Measurements from ENCODE around the gene BCAS4.
"Not testable (repeated sequence)": the region's sequence is repeated elsewhere in the genome, so short reads cannot be mapped to it uniquely, and the experiment has no call there.

BCAS4 gene

DNA sequence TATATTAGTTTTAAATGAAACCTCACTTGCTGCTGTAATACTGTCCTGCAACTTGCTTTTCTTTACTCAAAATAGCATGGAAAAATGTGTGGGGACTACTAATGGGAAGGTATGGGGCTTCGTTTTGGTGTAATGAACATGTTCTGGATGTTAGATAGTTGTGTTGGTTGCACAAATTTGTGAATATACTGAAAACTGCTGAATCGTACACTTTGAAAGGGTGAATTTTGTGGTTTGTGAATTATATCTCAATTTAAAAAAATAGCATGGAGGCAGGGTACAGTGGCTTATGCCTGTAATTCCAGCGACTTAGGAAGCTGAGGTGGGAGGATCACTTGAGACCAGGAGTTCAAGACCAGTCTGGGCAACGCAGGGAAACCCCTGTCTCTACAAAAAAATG lies 2.3 kb downstream of the BCAS4 start:
- intact Hi-C loops (cut with DNase I; ENCODE audit: low total_unique reads), result no loop called here
- Histone ChIP-seq H3K27ac (no peak overlapping the region), H3K4me1 (peaks cover 0 to 18% (median 12%) of the 10 kb centered on the region in 4 donors), H3K27me3 (no peaks in the 10 kb centered on the region), H3K4me3 (no peak overlapping the region), H3K36me3 (no peaks in the 10 kb centered on the region), H3K9me3 (no peaks in the 10 kb centered on the region)
- TF ChIP-seq, protein P1, sequence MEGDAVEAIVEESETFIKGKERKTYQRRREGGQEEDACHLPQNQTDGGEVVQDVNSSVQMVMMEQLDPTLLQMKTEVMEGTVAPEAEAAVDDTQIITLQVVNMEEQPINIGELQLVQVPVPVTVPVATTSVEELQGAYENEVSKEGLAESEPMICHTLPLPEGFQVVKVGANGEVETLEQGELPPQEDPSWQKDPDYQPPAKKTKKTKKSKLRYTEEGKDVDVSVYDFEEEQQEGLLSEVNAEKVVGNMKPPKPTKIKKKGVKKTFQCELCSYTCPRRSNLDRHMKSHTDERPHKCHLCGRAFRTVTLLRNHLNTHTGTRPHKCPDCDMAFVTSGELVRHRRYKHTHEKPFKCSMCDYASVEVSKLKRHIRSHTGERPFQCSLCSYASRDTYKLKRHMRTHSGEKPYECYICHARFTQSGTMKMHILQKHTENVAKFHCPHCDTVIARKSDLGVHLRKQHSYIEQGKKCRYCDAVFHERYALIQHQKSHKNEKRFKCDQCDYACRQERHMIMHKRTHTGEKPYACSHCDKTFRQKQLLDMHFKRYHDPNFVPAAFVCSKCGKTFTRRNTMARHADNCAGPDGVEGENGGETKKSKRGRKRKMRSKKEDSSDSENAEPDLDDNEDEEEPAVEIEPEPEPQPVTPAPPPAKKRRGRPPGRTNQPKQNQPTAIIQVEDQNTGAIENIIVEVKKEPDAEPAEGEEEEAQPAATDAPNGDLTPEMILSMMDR (IDR thresholded peaks at IDR 0.05), result no peak
- no peak for DNase-seq

DNA sequence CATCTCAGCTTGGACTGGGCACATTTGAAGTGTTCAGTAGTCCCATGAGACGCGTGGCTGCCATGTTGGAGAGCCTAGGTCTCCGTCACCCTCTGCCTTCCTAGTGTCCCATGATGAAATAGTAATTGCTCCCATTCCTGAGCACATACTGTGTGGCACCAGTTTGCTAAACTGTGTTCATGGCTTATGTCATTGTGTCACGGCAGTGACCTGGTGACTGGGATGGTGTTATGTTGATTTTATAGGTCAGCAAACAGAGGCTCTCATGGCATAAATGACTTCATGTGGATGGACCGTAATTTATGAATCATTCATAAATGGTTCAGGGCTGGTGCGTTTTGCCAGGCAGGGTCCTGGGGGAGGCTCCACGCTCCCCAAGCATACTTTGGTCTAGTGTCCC lies 3.8 kb downstream of the BCAS4 start:
- Histone ChIP-seq H3K9me3 (no peaks in the 10 kb centered on the region), H3K4me1 (peaks cover 0 to 16% (median 12%) of the 10 kb centered on the region in 4 donors), H3K27ac (no peak overlapping the region), H3K27me3 (no peaks in the 10 kb centered on the region), H3K36me3 (no peaks in the 10 kb centered on the region), H3K4me3 (no peak overlapping the region)
- TF ChIP-seq, protein P1 (IDR thresholded peaks at IDR 0.05), result no peak
- no peak for DNase-seq
- intact Hi-C loops (cut with DNase I; ENCODE audit: low total_unique reads), result no loop called here

DNA sequence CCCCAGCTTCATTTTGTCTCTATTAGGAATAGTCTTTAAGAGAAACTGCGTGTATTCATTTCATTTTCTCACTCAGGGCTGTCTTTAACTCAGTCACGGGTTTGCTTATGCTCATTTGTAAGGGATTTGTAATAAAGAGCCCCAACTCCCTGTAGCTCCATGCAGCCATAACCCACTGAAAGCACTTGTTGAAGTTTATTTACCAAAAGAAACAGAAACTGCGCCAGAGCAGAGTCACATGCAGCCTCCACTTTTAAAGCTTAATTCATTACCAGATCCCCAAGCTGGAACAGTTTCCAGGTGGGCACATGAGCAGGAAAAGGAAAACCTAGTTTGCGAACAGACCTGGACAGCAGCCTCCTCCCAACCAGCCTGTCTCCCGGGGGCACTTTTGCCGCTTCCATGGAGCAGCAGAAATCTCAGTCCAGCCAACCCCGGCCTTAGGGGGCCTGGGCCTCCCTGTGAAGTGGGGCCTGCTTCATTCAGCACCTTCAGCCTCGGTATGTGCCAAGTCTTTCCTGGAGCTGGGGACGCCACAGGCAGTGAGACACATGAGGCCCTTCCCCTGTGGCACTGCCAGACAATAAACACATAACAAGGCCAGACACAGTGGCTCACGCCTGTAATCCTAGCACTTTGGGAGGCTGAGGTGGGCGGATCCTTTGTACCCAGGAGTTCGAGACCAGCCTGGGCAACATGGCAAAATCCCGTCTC lies 4.5 kb downstream of the BCAS4 start:
- intact Hi-C loops (cut with DNase I; ENCODE audit: low total_unique reads), result no loop called here
- Histone ChIP-seq H3K27ac (no peak overlapping the region), H3K4me3 (no peak overlapping the region), H3K36me3 (no peaks in the 10 kb centered on the region), H3K9me3 (no peaks in the 10 kb centered on the region), H3K27me3 (no peaks in the 10 kb centered on the region), H3K4me1 (peaks cover 0 to 9% (median 9%) of the 10 kb centered on the region in 4 donors)
- TF ChIP-seq, protein P1 (IDR thresholded peaks at IDR 0.05), result no peak
- no peak for DNase-seq

DNA sequence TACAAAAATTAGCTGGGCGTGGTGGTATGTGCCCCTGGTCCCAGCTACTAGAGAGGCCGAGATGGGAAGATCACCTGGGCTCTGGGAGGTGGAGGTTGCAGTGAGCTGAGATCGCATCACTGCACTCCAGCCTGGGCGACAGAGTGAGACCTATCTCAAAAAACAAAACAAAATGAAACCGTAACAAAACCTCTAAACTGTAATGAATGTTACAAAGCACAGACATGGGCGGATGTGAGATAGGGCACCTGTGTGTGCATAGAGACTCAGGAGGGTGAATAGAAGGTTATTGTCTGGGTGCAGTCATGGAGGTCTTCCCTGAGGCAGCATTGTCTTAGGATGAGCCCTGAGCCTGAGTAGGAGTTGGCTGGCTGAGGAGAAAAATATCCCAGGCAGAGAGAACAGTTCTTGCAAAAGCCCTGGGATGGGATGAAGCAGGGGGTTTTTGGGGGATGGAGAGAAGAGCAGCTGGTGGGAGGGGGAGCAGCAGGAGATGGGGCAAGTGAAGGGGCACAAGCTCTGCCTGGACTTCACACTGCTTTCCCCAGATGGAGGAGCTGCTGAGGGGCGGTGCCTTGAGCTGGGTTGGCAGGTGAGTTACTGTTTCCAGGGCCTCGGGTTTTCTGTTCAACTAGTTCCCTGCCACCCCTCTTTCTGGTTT lies 5.2 kb downstream of the BCAS4 start:
- TF ChIP-seq, protein P1 (IDR thresholded peaks at IDR 0.05), result no peak
- peaks cover 0 to 6% (median 6%) of the 10 kb centered on the region in 4 donors for H3K4me1 ChIP-seq
- H3K9me3 ChIP-seq, result no peaks in the 10 kb centered on the region
- no peaks in the 10 kb centered on the region for H3K36me3 ChIP-seq
- DNase-seq, result no peak
- intact Hi-C loops (cut with DNase I; ENCODE audit: low total_unique reads), result no loop called here
- H3K27me3 ChIP-seq, result no peaks in the 10 kb centered on the region
- H3K27ac ChIP-seq, result no peak overlapping the region
- H3K4me3 ChIP-seq, result no peak overlapping the region

DNA sequence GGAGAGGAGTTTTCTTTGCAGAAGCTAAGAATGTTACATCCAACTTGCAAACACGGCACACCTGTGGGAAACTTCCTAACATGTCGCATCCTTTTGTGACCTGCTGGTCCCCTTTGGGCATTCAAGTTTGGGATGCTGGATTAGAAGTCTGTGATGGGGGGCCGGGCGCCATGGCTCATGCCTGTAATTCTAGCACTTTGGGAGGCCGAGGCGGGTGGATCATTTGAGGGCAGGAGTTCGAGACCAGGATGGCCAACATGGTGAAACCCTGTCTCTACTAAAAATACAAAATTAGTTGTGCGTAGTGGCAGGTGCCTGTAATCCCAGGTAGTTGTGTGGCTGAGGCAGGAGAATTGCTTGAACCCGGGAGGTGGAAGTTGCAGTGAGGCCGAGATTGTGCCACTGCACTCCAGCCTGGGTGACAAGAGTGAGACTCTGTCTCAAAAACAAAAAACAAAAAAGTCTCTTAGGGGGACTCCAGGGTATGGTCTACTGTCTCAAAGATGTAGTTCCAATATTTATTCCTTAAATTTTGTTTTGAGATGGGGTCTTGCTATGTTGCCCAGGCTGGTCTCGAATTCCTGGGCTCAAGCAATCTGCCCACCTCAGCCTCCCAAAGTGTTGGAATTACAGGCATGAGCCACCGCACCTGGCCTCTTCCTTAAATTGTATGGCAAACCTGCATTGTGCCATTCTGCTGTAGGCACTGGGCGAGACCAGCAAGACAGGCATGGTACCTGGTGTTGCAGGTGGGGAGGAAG lies 6.3 kb downstream of the BCAS4 start:
- H3K36me3 ChIP-seq; H3K4me1 ChIP-seq; H3K27me3 ChIP-seq; H3K27ac ChIP-seq; H3K4me3 ChIP-seq; intact Hi-C loops (cut with DNase I; ENCODE audit: low total_unique reads); DNase-seq; H3K9me3 ChIP-seq: not testable (repeated sequence)

DNA sequence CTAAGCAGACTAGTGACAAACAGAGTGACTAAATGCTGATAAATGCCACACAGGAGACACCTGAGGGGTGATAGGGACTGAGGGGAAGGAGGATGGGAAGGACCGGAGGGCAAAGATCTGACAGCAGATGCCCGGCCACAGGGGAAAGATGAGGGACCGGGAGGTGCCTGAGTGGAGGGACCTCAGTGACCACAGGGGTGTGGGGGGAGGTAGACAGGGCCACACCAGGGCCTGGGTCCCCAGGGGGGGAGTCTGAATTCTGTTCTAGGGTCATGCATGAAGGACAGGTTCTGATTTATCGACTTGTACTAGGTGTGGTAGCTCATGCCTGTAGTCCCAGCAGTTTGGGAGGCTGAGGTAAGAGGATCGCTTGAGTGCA lies 6.9 kb downstream of the BCAS4 start:
- Histone ChIP-seq H3K4me1 (no peaks in the 10 kb centered on the region), H3K36me3 (no peaks in the 10 kb centered on the region), H3K4me3 (no peak overlapping the region), H3K27me3 (no peaks in the 10 kb centered on the region), H3K27ac (no peak overlapping the region), H3K9me3 (no peaks in the 10 kb centered on the region)
- intact Hi-C loops (cut with DNase I; ENCODE audit: low total_unique reads), result no loop called here
- DNase-seq, result no peak
- TF ChIP-seq, protein P1 (IDR thresholded peaks at IDR 0.05), result no peak
